ENCODE results near the gene TPSG1. TPM values are rescaled to one million over a fixed set of nuclear protein-coding genes. Genes with fewer than 3 reads are reported as not detected.

Gene TPSG1
- total RNA-seq, 1 experiment from 2014 or later = not detected

- no peaks in the 10 kb centered on the region for H3K4me1 Mint-ChIP-seq (ENCODE audit: insufficient read depth, unreplicated experiment)
- no TSS peak for BruUV-seq (replicated peaks)
- no peaks in the 10 kb centered on the region for H3K9me3 Mint-ChIP-seq (ENCODE audit: unreplicated experiment)
- H3K27me3 Mint-ChIP-seq (ENCODE audit: insufficient read depth, unreplicated experiment) = no peaks in the 10 kb centered on the region
- intact Hi-C loops (cut with micrococcal nuclease) = no loop called here
- POLR2A ChIA-PET = no interaction called here
- no peaks in the 10 kb centered on the region for H3K36me3 Mint-ChIP-seq (ENCODE audit: insufficient read depth, unreplicated experiment)
- CTCF ChIA-PET = no interaction called here
- TF ChIP-seq CTCF (IDR thresholded peaks at IDR 0.05; ENCODE audit: unreplicated experiment) = no peak
- DNase-seq (ENCODE audit: unreplicated experiment) = no peak
- H3K27ac Mint-ChIP-seq (ENCODE audit: low read depth, unreplicated experiment) = no peak overlapping the region
- no peak overlapping the region for H3K4me3 Mint-ChIP-seq (ENCODE audit: unreplicated experiment)
Observed at GRCh38 chr16:1181404-1182315, 43.4 kb downstream of the TPSG1 start.

GRCh38 chr16:1180549-1181403 lies 44.3 kb downstream of the TPSG1 start:
- ChIA-PET POLR2A (no interaction called here), CTCF (no interaction called here)
- DNase-seq (ENCODE audit: unreplicated experiment) = no peak

DNA sequence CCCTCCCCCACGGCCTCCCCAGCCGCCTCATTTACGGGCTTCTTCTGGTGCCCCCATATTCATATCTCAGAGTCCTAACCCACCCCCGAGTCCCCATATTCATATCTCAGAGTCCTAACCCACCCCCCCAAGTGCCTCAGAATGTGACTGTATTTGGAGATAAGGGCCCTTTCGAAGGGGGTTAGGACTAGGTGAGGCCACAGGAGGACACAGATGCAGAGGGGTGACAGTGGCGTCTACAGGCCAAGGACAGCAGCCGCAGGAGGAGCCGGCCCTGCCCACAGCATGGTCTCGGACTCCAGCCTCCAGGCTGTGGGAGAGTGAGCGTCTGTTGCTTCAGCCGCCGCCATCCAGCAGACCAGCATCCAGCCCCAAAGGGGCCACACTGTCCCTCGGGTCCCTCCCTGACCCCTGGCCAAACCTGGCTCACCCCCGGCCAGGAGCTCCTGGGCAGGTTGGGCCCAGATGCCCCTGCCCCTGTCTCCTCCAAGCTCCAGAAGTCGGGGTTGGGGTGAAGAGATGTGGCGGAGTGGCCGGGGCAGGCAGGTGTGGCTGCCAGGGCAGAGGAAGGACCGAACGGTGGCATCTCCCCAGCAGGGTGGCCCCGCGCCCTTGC lies 46.7 kb downstream of the TPSG1 start:
- Mint-ChIP-seq H3K4me3 (ENCODE audit: unreplicated experiment) (no peak overlapping the region), H3K9me3 (ENCODE audit: unreplicated experiment) (no peaks in the 10 kb centered on the region), H3K4me1 (ENCODE audit: insufficient read depth, unreplicated experiment) (no peaks in the 10 kb centered on the region), H3K36me3 (ENCODE audit: insufficient read depth, unreplicated experiment) (no peaks in the 10 kb centered on the region), H3K27me3 (ENCODE audit: insufficient read depth, unreplicated experiment) (no peaks in the 10 kb centered on the region), H3K27ac (ENCODE audit: low read depth, unreplicated experiment) (no peak overlapping the region)
- ChIA-PET POLR2A (interaction anchor here (0.6 kb wide), 1 partner anchor 38 kb away, joined by 3 read pairs; no protein-coding TSS in a partner anchor), CTCF (no interaction called here)
- DNase-seq (ENCODE audit: unreplicated experiment) = no peak
- no peak for TF ChIP-seq CTCF (IDR thresholded peaks at IDR 0.05; ENCODE audit: unreplicated experiment)
- intact Hi-C loops (cut with micrococcal nuclease) = no loop called here
- no TSS peak for BruUV-seq (replicated peaks)

More at GRCh38 chr16:1180549-1181403, 44.3 kb downstream of the TPSG1 start:
- no peaks in the 10 kb centered on the region for H3K4me1 Mint-ChIP-seq (ENCODE audit: insufficient read depth, unreplicated experiment)
- H3K36me3 Mint-ChIP-seq (ENCODE audit: insufficient read depth, unreplicated experiment) = no peaks in the 10 kb centered on the region
- intact Hi-C loops (cut with micrococcal nuclease) = no loop called here
- no peak overlapping the region for H3K4me3 Mint-ChIP-seq (ENCODE audit: unreplicated experiment)
- no peaks in the 10 kb centered on the region for H3K9me3 Mint-ChIP-seq (ENCODE audit: unreplicated experiment)
- no peaks in the 10 kb centered on the region for H3K27me3 Mint-ChIP-seq (ENCODE audit: insufficient read depth, unreplicated experiment)
- no TSS peak for BruUV-seq (replicated peaks)
- H3K27ac Mint-ChIP-seq (ENCODE audit: low read depth, unreplicated experiment) = no peak overlapping the region
- TF ChIP-seq CTCF (IDR thresholded peaks at IDR 0.05; ENCODE audit: unreplicated experiment) = no peak

DNA sequence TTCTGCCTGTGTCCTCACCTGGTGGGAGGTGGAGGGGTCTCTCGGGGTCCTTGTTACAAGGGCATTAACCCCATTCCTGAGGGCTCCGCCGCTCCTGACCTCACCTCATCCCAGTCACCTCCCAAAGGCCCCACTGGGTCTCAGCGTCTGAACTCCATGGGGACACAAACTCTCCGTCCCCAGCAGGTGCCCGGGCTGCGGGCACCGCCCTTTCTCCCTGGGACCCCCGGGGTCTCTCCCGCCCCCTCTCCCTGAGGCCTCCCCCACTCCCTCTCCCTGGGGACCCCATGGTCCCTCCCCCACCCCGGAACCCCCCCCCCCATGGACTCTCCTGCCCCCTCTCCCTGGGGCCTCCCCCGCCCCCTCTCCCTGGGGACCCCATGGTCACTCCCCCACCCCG lies 47.3 kb downstream of the TPSG1 start:
- ChIA-PET POLR2A (no interaction called here), CTCF (no interaction called here)
- intact Hi-C loops (cut with micrococcal nuclease) = no loop called here
- BruUV-seq (replicated peaks) = no TSS peak
- Mint-ChIP-seq H3K9me3 (ENCODE audit: unreplicated experiment) (no peaks in the 10 kb centered on the region), H3K27me3 (ENCODE audit: insufficient read depth, unreplicated experiment) (no peaks in the 10 kb centered on the region), H3K4me1 (ENCODE audit: insufficient read depth, unreplicated experiment) (no peaks in the 10 kb centered on the region), H3K36me3 (ENCODE audit: insufficient read depth, unreplicated experiment) (no peaks in the 10 kb centered on the region), H3K4me3 (ENCODE audit: unreplicated experiment) (no peak overlapping the region), H3K27ac (ENCODE audit: low read depth, unreplicated experiment) (no peak overlapping the region)
- no peak for TF ChIP-seq CTCF (IDR thresholded peaks at IDR 0.05; ENCODE audit: unreplicated experiment)
- DNase-seq (ENCODE audit: unreplicated experiment) = no peak
